Stimulated activated CD4-positive, alpha-beta T cell treated with anti-CD3 and anti-CD28 coated beads, Interleukin-1b, Interleukin-23, amount 100 ng/mL, for 1 hour (primary cell): ENCODE results near the gene DLGAP4.
A peak's percentile ranks its signal among the peaks of the same experiment; 100 is the strongest.
"Not testable (repeated sequence)": the region's sequence is repeated elsewhere in the genome, so short reads cannot be mapped to it uniquely, and the experiment has no call there.

Experiments
- DNase-seq, 2 donors: peaks; one replicate each; pipeline ENCODE4 v3.0.0-alpha.2; 2020; ENCODE audit warnings: low read depth in 2 of 2

DLGAP4 gene

DNA sequence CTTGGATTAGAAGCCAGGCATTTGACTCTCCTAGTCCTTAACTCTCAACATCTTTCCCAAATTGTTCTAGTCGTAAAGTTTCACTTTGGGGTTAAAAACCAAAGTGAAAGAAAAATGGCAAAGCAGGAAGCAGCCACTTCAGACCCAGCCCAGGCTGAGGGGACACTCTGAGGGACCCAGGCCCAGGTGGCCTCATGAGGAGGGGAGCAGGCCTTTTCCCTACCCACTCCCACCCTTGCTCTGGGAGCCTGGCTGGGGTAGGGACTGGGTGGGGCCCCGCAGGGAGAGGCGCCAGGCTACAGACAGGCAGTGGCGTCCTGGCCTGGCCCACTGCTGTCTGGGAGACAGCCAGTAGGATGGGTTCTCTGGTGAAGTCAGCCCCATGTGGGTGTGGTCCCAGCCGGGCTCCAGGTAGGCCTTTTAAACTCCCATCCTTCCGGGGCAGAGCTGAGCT, 166.5 kb downstream of the DLGAP4 start:
- no peak for DNase-seq

DNA sequence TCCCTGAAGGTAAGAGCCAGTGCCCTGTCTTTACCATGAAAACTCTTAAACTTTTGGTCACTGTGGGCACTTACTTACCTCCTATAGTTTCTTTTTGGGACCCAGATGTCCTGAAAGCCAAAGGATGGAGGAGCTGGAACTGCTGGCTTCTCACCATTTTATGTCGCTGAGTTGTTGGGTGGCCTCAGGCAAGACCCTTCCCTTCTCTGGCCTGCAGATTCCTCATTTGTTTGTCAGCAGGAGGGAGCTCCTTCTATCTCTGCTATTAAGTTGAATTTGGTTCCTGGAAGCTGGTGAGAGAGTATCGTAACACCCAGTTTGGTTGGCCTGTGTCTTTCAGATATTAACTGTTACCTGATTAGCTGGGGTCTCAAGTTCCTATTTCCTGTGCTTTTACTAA, 167.0 kb downstream of the DLGAP4 start:
- DNase-seq = no peak

DNA sequence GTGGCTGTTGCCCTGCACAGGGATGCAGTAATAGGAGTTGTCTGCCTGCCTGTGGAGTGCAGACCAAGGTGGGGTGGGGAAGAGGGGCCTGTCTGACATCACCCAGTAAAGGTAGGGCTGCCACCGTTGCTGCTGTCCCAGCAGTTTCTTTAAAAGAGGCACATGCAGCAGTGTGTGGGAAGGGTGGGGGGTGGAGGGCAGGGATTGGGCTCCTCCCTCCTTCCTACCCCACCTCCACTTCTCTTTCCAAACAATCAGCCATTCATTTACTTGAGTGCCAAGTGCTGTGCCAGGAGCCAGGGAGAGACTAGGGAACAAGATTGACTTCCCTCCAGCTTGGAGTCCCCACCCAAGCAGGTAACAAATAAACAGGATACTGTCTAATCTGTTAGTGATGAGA, 168.4 kb downstream of the DLGAP4 start:
- no peak for DNase-seq

DNA sequence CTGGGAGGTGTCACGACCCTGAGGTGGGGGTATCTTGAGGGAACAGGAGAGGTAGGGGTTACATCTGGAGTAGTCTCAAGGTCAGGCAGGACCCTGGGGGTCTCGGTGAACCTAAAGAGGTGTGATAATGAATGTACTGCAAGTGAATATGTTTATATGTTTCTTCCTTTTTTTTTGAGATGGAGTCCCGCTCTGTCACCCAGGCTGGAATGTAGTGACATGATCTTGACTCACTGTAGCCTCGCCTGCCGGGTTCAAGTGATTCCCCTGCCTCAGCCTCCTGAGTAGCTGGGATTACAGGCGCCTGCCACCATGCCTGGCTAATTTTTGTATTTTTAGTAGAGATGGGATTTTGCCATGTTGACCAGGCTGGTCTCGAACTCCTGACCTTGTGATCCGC, 168.9 kb downstream of the DLGAP4 start:
- not testable (repeated sequence) for DNase-seq

DNA sequence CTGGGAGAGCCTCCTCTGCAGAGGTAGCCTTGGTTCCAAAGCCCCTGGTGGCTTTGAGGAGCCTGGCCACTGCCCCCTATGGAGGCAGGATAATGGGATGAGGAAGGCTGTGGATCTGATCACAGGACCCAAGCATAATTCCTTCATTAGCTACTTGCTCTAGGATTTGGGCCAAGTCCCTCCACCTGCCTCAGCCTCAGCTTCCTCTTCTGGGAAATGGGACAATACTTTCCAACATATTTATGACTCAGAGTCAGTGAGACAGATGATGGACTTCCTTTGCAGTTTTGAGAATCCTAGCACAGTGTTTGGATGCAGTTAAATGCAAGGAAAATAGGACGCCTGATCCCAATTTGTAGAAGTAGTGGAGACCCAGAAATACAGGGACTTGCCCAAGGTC, 171.3 kb downstream of the DLGAP4 start:
- no peak for DNase-seq

DNA sequence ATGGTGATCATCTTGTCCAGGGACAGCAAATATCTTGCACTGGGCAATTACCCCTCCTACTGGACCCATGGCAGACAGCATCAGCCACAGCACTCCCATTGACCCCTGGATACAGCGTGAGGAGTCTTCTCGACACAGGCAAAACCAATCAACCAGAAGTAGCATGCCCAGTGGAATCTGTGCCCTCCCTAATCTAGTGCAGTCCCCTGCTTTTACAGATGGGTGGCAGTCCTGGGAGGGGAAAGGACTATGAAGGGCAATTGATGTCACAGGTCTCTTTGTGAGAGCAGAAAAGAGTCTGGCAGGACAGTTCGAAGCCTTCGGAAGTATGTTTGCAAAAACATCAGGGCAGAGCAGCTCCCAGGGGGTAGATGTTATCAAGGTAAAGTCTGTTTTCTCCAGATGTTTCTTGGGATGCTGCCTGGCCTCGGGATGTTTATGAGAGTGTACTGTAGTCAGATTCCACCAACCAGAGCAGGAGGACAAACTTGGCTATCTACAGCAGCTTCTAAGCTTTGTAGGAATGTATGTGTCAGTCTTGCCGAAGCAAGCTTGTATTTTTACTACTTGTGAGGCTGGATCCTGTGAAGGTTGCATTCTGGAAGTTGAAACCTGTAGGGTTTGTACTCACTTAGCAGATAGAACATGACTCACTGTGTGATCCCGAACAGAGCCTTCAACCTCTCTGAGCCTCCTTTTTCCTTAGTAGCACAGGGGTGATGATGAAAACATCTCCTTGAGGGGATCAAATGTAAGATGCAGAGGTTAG, 172.2 kb downstream of the DLGAP4 start:
- no peak for DNase-seq

DNA sequence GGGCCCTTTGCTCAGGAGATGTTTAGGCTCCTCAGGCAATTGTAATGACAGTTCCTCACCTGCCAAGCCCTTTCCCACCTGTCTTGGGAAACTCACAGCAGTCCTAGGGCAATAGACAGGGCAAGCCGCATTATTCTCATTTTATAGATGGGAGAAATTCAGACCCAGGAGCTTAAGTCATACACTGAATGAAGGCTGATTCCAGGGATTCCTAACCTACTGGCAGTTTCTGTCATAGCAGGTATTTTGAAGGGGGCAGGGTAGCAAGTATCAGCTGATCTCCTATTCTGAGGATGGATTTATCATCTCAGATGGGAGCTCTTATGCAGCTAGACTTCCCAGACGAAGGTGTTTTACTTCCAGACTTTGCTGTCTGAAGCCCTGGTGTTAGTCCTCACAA, 173.8 kb downstream of the DLGAP4 start:
- DNase-seq = no peak

DNA sequence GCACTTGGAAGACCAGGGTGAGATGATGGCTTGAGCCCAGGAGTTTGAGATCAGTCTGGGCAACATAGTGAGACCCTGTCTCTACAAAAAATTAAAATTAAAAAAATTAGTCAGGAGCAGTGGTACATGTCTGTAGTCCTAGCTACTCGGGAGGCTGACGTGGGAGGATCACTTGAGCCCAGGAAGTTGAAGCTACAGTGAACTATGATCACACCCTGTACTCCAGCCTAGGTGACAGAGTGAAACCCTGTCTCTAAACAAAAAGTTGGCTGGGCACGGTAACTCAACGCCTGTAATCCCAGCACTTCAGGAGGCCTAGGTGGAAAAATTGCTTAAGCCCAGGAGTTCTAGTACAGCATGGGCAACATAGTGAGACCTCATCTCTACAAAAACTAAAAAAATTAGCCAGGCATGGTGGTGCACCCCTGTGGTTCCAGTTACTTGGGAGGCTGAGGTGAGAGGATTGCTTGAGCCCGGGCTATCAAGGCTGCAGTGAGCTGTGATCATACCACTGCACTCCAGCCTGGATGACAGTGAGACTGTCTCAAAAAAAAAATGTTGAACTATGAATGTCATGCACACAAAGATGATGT, 174.4 kb downstream of the DLGAP4 start:
- DNase-seq = no peak

DNA sequence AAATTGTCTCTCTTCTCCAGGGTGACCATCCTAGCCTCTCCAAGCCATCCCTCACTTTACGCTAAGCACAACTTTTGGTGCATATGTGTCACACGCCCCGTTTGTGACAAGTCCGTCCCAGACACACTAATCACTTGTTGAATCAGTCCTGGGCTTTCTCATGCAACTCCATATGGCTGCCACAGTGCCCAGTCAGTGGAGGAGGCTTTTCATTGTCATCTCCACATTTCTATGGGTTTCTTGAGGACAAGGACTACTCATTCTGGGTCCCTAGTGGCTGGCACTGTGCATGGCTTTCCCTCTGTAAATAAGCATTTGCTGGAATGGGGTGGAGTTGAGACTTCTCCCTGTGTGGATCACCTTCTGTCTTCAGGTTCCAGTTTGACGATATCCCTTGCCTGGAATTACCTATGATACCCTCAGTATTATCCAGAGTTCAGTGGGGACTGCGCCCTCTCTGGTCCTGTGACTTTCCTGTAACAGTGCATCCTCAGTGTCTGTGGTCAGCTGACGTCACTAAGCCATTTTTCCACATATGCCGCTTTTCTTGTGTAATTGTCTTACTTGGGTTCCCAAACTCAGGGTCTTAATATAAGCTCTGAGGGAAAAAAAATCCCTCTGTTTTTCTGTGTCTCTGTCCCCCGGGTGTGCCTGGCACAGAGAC, 175.4 kb downstream of the DLGAP4 start:
- no peak for DNase-seq

DNA sequence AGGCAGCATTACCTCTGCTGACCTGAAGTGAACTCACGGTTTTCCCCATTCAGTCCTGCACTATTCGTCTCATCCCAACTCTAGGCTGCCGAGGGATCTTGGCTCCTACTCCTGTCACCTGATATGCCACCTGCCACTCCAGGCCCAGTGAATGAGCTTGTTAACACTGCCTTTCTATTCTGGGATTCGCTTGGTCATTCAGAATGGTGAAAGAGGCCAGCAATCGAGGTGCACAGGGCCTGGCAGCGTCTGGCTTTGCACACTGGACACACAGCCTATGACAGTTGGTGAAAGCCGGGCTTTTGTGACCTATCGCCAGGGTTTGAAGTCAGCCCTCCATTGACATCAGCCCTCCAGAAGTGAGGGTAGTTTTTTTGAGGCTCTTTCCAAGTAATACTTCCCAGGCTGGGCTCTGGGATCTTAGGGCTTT, 175.9 kb downstream of the DLGAP4 start:
- DNase-seq = no peak

DNA sequence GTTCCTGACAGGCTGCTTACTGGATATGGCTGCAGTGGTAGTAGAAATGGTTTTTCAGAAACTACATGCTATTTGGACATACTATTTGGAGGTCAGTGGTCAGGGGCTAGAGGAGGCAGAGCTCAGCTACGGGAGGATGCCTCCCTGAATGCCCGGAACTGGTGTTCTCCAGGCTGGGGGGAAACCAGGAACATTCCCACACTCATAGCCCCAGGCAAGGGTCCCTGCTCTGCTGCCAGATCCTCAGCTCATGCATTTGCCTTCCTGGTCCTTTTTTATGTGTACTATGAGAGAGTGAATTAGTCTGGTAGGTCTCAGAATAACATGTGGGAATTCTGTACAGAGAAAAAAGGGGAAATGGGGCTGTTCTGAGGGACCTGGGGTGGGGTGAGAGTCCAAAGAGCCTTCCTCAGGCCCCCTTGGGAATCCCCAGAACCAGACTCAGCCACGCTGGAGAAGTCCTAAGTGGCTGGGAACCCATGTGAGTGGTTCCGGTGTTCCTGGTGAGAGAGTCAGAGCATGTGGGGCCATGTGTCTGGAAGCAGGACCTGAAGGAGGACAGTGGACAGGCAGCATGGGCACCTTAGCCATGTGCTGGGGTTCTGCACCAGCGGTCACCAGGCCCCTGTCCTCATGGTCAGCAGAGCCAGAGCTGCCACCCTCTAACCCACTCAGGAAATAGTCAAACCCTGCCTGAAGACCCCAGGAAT, 177.2 kb downstream of the DLGAP4 start:
- no peak for DNase-seq

DNA sequence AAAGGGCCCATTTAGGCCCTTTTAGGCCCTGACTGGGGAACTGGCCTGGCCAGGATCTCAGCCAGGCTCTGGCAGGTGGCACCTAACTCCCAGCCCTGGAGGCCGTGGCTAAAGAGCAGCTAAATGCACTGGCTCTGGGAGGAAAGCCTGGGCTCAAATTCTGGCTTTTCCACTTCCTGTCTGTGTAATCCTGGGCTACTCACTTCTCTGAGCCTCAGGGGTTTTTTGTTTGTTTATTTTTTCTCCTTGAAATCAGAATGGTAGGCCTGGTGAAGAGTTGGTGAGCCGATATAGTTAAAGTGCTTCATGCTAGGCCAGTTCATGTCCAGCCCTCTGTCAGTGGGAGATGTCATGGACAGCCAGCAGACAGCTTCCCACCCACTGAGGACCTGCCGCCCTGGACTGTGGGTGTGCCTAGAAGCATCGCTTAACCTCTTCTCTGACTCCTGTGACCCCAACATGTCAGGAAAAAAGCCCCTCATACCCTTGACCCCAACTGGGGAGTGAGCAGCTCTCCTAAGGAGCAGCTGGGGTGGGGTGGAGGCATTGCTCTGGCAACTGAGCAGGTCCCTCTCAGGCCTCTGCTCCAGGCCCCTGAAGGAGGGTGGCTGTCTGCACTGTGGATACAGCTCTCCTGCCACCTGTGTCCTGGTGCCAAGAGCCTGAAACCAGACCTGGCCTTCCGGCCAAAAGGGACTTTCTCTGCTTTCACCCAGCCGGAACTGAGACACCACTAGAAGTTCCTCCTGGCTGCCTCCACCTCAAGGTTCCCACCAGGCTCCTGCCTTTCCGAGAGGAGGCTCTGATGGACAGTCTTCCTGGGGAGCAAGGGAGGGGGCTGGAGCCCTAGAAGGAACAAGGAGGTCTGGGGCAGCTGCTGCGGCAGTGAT, 178.0 kb downstream of the DLGAP4 start:
- DNase-seq = no peak

DNA sequence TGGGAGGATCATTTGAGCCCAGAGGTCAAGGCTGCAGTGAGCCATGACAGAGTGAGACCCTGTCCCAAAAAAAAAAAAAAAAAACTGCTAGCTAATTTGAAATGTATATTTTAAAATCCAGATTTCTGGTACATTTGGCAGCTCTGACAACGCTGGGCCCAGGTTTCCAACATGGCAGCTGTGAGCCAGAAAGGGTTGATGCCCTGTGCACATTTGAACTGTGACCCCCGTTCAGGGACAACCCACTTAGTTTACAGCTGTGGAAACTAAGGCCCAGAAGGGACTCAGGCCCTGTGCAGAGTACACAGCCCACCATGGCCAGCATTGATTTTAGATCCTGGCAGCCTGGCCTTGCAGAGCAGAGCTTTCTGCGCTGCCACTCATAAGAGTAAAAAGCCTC, 179.1 kb downstream of the DLGAP4 start:
- DNase-seq = no peak

DNA sequence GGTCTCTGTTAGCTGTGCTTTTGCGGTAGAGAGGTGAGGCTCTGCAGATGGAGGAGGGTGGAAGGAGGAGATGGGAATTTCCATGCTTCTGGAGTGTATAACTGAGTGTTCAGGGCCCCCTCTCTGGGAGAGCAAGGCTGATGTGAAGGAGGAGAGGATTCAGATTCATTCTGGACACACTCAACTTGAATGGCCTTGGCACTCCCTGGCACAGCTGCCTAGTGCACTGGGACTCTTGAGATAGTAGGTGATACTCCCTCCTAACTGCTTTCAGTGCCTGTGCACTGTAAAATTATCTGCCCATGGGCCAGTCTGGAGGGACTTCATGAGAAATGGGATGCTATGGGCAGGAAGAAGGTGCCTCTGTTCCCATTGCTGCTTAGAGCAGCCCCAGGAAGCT, 180.9 kb downstream of the DLGAP4 start:
- DNase-seq = no peak

DNA sequence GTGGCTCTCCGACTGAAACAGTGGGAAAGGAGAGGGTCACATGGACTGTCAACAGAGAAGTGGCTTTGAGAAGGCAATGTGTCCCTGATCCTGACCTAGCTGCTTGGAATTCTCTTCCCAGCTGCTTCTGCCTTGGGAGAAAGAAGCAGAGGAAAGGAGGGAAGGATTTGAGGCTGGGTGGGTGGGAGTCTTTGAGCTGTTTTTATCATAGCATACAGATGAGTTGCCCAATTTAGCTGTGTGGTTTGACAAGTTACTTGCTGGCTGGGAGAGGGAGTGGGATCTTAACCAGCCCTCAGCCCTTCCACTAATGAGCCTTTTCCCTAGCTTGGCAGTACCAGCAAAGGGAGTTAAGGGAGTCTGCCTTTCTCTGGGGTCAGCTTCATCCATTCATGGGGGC, 184.1 kb downstream of the DLGAP4 start:
- no peak for DNase-seq

DNA sequence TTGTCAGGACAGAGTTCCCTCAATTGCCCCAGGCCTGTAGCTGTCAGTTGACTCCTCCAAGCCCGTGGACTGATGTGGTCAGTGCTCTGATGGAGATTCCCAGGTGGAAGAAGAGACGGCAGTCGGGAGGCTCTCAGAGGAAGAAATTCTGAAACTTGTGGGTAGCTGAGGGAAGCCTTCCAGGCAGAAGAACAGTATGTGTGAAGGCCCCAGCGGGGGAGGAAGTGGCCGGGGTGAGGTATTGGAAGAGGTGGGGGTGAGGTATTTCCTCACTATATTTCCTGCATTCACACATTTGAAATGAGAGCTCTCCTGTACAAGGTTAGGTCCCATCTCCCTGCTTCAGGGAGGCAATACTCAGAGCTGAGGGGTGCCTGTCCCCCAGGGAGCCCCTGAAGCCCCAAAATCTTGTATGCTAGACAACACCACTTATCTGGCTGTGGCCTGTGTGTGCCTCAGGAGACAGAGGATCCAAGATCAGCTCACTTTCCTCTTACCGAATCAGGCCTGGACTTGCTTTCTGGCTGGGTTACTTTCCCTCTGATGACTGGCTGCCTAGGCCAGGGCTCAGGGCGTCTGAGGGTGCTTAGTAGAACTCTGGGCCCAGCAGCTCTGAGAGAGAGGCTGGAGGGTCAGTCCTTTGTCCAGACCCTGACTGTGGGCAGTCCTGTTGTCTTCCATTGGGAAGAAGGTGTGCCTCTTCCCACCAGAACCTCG, 185.9 kb downstream of the DLGAP4 start:
- peak in 1 of 2 donors; percentile 25 for DNase-seq

DNA sequence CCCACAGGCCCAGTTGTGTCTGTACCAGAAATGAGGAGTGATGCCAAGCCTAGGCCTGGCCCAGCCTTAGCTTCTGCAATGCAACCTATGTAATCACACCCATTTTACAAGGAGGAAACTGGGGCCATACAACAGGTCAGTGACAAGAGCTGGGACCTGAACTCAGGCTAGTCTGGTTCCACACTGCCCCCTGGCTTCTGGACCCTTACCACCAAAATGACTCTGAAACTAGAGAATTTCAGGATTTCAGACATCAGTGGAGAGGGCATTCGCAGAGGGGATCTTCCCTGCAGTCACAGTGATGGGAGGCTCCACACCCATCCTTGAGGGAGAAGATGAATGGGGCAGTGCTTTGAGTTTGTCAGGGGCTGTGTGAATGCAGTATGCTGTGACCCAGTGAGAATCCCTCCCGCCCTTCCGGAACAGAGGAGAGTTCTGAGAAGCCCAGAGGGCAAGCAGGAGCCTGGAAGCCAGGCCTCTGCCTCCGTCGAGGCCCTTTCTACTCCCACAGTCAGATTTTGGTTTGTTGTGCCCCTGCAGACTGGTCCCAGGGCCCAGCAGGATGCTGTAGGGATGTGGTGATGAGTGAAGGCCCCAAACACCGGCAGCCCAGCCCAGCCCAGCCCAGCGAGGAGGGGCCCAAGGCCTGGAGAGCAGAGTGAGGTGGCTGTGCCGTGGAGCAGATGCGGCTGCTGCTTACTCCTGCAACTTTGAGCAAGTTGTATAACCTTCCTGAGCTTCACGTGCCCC, 187.1 kb downstream of the DLGAP4 start:
- no peak for DNase-seq

DNA sequence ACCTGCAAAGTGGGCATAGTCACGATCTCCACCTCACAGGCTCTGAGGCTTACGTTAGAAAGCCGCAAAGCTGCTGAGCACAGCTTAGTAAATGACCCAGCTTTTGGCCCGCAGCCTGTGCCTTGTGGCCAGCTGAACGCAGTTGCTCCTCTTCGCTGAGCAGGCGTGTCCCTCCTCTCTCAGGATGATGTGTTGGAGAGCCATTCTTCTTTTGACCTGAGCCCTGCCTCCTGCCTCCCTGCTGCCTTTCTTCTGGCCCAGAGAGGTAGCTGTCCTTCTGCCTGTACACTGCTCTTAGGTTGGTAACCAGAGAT, 187.6 kb downstream of the DLGAP4 start:
- DNase-seq = no peak

DNA sequence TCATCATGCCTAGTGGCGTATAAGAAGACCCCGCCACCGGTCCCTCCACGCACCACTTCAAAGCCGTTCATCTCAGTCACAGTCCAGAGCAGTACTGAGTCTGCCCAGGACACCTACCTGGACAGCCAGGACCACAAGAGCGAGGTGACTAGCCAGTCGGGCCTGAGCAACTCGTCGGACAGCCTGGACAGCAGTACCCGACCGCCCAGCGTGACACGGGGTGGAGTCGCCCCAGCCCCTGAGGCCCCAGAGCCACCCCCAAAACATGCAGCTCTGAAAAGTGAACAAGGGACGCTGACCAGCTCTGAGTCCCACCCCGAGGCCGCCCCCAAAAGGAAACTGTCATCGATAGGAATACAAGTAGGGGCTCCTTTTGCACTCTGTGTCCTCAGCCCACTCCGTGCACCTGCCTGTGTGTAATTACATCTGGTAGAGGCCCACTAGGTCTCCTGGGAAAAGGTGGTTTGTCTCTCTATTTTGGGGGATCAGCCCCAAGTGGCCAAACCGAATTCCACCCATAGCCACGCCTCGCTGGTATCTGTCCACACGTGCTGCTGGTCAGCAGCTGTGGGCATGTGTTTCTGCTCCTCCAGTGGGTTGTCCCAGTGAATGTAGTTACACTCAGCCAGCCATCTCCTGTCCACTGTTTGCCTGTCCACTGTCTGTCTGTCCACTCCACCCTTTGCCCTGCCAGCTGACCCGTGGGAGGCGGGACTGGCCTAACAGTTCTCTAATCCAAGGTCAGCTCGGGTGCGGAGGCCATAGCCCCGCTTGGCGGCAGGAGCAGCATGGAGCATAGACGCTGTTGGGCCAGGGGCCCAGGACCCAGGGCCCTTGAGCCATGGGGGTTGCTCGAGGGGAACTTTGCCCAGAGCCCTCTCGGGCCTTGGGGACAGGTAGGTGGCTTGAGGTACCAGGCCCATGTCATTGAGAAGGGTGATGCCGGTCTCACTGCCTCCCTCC, 190.8 kb downstream of the DLGAP4 start:
- no peak for DNase-seq
